ENCODE data around the gene ELK3.

DNA sequence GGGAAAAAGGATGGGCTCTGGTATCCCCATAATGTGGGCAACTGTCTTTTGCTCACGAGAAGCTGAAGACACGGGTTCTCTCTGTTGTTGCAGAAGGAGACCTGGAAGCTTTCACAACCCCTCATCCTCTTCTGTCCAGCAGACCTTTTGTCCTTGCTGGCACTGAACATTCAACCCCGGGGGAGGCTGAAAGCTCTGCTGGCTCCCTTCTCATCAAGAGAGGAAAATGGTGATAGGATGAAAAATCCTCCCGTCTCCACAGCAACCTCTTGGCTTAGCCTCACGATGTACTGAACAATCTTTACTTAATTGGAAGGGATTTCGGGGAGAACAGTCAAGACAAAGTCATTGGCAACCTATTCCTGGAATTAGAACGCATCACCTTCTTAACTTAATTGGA lies 39.0 kb downstream of the ELK3 start:
- TF ChIP-seq, protein P1, sequence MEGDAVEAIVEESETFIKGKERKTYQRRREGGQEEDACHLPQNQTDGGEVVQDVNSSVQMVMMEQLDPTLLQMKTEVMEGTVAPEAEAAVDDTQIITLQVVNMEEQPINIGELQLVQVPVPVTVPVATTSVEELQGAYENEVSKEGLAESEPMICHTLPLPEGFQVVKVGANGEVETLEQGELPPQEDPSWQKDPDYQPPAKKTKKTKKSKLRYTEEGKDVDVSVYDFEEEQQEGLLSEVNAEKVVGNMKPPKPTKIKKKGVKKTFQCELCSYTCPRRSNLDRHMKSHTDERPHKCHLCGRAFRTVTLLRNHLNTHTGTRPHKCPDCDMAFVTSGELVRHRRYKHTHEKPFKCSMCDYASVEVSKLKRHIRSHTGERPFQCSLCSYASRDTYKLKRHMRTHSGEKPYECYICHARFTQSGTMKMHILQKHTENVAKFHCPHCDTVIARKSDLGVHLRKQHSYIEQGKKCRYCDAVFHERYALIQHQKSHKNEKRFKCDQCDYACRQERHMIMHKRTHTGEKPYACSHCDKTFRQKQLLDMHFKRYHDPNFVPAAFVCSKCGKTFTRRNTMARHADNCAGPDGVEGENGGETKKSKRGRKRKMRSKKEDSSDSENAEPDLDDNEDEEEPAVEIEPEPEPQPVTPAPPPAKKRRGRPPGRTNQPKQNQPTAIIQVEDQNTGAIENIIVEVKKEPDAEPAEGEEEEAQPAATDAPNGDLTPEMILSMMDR (IDR thresholded peaks at IDR 0.05) = no peak
- TF ChIP-seq POLR2A (IDR thresholded peaks at IDR 0.05) = no peak
